Measurements from ENCODE around the gene CCDC60.
A peak's percentile ranks its signal among the peaks of the same experiment; 100 is the strongest.

The CCDC60 gene

DNA sequence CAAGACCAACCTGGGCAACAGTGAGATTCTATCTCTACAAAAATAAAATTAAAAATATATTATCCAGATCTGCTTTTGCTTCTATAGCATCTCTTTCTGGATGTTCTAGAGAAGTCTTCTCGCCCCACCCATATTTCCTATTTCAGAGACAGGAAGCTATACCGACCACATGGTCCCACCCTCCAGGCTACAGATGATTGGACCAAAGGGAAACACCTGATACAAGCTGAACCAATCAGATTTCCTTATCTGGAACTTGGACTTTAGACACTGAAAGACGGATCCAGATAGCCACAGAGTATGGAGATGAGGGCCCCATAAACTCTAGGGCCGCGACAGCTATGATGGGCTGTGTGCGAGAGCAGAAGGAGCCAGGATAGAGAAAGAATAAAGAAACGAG lies 48.7 kb downstream of the CCDC60 start:
- no peak for DNase-seq (ENCODE audit: extremely low read depth in 1 of 2, low read depth in 1 of 2)

GRCh38 chr12:119384340-119384739 lies 49.8 kb downstream of the CCDC60 start:
- no peak for DNase-seq (ENCODE audit: extremely low read depth in 1 of 2, low read depth in 1 of 2)

GRCh38 chr12:119385659-119386058 lies 51.1 kb downstream of the CCDC60 start:
- no peak for DNase-seq (ENCODE audit: extremely low read depth in 1 of 2, low read depth in 1 of 2)

DNA sequence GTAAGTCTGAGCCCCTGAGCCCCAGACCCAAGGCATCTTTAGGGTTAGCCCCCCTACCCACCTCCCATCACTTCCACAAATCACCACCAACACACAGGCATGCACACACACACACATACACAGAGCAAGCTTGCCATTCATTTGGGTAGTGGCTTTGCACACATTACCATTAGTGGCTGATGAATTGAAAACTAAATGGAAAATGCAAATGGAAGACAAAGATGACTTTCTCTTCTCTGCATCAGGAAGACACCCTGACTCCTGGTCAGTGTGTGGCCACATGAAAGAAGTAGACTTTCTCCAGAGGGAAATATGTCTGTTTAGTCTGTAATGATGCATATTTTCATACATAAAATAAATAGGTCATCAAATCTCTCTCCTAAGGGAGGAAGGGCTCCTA lies 55.2 kb downstream of the CCDC60 start:
- DNase-seq (ENCODE audit: extremely low read depth in 1 of 2, low read depth in 1 of 2), result no peak

GRCh38 chr12:119391673-119392072 lies 57.1 kb downstream of the CCDC60 start:
- DNase-seq (ENCODE audit: extremely low read depth in 1 of 2, low read depth in 1 of 2), result no peak

DNA sequence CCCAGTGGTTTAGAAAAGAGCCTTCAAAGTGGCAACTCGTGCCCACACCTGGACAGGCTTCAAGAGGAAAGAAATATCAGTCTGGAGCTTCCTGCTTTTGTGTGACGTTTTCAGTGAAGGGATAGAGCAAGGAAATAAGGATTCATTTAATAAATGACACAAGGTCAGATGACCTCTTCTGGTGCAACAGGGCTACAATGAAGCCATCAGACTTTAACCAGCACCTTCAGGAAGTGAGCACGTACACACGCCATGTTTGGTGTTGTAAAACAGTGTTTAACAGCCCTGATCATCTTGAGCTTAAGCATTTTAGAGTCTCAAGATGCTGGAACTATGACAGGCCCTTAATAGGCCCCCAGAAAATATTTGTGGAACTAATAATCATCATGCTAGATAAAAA lies 59.1 kb downstream of the CCDC60 start:
- no peak for DNase-seq (ENCODE audit: extremely low read depth in 1 of 2, low read depth in 1 of 2)

- DNase-seq (ENCODE audit: extremely low read depth in 1 of 2, low read depth in 1 of 2), result no peak
Observed at GRCh38 chr12:119397540-119397939, 63.0 kb downstream of the CCDC60 start.

GRCh38 chr12:119398190-119398589 lies 63.7 kb downstream of the CCDC60 start:
- no peak for DNase-seq (ENCODE audit: extremely low read depth in 1 of 2, low read depth in 1 of 2)

DNA sequence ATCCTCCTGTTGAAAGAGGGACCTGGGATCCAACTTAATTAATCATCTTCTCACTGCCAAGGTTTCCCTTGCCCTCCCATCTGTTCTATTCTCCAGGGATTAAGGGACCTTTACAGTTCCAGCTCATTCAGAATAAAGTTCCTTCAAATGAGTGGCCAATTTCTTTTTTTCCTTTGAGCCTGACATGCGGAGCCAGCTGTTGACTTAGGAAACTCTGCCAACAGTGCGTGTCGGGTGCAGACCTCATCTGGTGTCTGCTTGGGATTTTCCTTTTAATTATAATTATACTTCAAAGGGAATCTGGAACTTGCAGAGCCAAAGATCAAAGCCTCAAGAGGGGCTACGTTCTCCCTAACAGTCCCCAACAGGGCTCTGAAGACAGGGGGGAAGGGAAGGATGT lies 64.8 kb downstream of the CCDC60 start:
- DNase-seq (ENCODE audit: extremely low read depth in 1 of 2, low read depth in 1 of 2), result no peak

GRCh38 chr12:119406308-119406707 lies 71.8 kb downstream of the CCDC60 start:
- DNase-seq (ENCODE audit: extremely low read depth in 1 of 2, low read depth in 1 of 2), result no peak

DNA sequence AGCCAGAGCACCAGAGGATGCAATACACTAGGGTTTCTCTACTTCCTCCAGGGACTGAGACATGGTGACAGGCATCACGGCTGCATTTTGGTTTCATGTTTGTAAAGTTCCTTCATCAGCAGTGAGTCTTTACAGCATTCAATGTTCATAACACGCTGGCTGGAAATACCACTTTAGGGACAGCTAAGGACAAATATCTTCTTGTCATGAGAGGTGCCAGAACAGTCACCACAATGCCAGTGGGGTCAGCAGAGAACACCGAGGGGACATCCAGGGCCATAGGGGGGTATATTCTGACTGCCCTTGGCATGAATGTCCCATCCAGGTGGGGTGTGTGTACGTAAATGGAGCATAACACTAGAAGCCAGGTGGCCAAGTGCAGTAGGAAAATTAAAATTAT lies 72.3 kb downstream of the CCDC60 start:
- DNase-seq (ENCODE audit: extremely low read depth in 1 of 2, low read depth in 1 of 2), result no peak

GRCh38 chr12:119409043-119409442 lies 74.5 kb downstream of the CCDC60 start:
- no peak for DNase-seq (ENCODE audit: extremely low read depth in 1 of 2, low read depth in 1 of 2)

- no peak for DNase-seq (ENCODE audit: extremely low read depth in 1 of 2, low read depth in 1 of 2)
Observed at GRCh38 chr12:119410396-119410795, 75.9 kb downstream of the CCDC60 start.

- DNase-seq (ENCODE audit: extremely low read depth in 1 of 2, low read depth in 1 of 2), result no peak
Observed at GRCh38 chr12:119412306-119412705, 77.8 kb downstream of the CCDC60 start.

- peak in 1 of 2 donors; percentile 22 for DNase-seq (ENCODE audit: extremely low read depth in 1 of 2, low read depth in 1 of 2)
Observed at GRCh38 chr12:119412811-119413794, 78.6 kb downstream of the CCDC60 start.

DNA sequence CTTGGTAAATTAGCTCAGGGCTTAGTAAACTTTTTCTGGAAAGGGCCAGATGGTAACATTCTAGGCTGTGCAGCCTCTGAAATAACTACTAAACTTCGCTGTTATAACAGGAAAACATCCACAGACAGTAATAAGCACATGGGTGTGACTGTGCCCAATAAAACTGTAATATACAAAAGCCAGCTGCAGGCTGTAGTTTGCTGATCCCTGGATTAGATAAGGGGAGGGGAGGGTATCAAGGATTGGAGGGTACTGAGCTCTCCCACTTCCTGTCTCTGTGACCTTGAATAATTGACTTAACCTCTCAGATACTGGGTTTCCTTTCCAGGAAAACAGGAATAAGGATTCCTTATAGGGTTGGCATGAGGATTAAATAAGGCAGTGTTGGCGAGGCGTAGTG lies 81.2 kb downstream of the CCDC60 start:
- DNase-seq (ENCODE audit: extremely low read depth in 1 of 2, low read depth in 1 of 2), result no peak

DNA sequence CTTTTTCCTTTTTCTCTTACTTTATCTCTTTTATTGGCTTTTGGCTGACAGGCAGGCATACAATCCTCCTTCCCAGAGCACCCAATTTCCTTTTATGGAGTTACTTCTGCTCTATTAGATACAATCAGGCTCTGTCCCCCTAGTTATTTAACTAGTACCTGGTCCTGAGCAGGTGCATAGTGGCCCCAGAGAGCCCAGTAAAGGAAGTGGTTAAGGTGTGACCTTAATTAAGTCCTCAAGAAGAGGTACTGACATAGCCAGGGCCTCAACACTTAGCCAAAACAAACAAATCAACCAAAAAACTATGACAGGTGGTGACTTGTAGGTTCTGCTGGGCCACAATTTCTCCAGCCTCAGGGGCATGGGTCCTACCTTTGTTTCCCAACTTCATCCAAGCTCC lies 82.9 kb downstream of the CCDC60 start:
- DNase-seq (ENCODE audit: extremely low read depth in 1 of 2, low read depth in 1 of 2), result no peak

DNA sequence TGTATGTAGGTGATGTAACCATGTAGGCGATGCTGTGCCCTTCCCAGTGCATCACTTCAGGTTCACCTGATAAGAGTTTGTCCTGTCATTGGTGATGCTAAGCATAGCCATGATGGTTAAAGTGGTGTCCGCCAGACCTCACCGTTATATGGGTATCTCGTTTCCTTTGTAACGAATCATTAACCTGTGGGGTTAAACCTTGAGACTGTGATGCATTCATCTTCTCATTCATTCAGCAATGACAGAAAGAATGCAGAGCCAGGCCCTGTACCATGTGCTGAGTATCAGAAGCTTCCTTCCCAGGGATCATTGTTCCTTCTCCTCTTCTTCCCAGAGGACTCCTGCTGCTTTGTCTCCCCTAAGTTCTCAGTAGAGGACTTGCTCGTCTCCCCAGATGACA lies 84.9 kb downstream of the CCDC60 start:
- no peak for DNase-seq (ENCODE audit: extremely low read depth in 1 of 2, low read depth in 1 of 2)

DNA sequence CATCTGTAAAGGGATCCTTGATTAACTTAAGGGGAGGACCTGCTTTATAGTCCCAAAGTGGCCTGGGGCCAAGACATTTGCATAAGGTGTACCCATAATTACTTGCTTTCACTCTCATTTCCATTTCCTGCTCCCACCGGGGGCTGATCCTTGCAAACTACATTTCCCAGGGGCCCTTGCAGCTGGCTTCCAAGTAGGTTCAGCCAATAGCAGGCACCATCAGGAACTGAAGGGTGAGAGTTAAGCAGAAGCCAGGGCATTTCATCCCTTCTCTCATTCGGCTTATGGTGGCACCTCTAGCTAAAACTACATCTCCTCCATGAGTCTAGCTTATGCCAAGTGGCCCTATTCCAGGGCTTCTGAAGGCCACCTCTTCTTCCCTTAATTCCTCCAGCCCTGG lies 88.8 kb downstream of the CCDC60 start:
- no peak for DNase-seq (ENCODE audit: extremely low read depth in 1 of 2, low read depth in 1 of 2)

DNA sequence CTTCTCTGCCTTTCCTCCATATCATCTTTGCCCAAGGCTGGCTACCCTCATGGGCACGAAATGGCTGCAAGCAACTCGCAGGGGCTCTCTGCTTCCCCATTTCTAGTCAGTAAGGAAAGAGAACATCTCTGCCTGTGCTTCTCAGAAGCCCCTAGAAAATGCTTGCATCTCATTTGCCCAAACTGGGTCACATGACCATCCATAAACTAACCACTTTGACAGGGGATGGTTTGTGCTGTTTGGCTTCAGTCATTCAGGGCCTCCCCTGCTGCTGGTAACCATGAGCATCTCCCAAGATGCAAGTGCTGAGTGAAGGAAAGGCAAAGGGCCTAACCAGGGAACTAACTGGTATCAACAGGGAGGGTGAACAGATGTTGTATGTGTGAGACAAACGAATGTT lies 91.1 kb downstream of the CCDC60 start:
- no peak for DNase-seq (ENCODE audit: extremely low read depth in 1 of 2, low read depth in 1 of 2)

DNA sequence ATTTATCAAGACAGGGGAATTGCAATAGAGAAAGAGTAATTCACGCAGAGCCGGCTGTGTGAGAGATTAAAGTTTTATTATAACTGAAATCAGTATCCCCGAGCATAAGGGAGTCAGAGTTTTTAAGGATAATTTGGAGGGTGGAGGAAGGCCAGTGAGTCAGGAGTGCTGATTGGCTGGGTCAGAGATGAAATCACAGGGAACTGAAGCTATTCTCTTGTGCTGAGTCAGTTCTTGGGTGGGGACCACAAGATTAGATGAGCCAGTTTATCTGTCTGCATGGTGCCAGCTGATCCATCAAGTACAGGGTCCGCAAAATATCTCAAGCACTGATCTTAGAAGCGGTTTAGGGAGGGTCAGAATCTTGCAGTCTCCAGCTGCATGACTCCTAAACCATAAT lies 96.6 kb downstream of the CCDC60 start:
- no peak for DNase-seq (ENCODE audit: extremely low read depth in 1 of 2, low read depth in 1 of 2)

- DNase-seq (ENCODE audit: extremely low read depth in 1 of 2, low read depth in 1 of 2), result no peak
Observed at GRCh38 chr12:119432949-119433348, 98.4 kb downstream of the CCDC60 start.
